MM.1S (cell line): Measurements from ENCODE around the gene ARHGAP32.

Experiments used
- EZH2 ChIP-seq: fragments of 300-600 bp; sonication (generic); optimal IDR thresholded peaks from 2 replicates; pipeline ENCODE3; 2017; ENCODE audit warnings: low read depth, mild to moderate bottlenecking, antibody characterized with exemption, low read length, mixed read lengths
- EZH2phosphoT487 ChIP-seq: fragments of 300-600 bp; sonication (generic); IDR thresholded peaks from 2 replicates; pipeline ENCODE4 v1.6.1; 2018; ENCODE audit warnings: antibody characterized with exemption, low read length
- TF ChIP-seq, protein P1 (sequence below): fragments of 300-600 bp; sonication (generic); IDR thresholded peaks from 2 replicates; pipeline ENCODE4 v1.5.1; 2016; ENCODE audit warnings: antibody characterized with exemption, low read length, mixed read lengths

DNA sequence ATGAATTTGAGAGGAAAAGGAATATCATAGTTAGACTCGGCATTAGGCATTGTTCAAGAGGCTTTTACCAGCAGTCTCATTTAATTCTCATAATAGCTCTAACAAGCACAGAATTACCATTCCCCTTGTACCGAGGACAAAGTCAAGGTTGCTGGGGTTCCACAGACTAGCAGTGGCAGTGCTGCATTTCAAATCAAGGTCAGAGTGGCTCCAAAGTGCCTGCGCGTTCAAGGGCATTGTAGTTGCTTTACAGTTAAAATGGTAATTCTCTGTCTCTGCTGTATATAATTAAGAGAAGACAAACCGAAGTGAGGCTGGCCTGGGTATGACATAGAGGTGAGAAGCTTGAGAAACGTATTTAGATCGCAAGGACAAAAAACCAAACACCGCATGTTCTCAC, 209.1 kb downstream of the ARHGAP32 start:
- TF ChIP-seq, protein P1, sequence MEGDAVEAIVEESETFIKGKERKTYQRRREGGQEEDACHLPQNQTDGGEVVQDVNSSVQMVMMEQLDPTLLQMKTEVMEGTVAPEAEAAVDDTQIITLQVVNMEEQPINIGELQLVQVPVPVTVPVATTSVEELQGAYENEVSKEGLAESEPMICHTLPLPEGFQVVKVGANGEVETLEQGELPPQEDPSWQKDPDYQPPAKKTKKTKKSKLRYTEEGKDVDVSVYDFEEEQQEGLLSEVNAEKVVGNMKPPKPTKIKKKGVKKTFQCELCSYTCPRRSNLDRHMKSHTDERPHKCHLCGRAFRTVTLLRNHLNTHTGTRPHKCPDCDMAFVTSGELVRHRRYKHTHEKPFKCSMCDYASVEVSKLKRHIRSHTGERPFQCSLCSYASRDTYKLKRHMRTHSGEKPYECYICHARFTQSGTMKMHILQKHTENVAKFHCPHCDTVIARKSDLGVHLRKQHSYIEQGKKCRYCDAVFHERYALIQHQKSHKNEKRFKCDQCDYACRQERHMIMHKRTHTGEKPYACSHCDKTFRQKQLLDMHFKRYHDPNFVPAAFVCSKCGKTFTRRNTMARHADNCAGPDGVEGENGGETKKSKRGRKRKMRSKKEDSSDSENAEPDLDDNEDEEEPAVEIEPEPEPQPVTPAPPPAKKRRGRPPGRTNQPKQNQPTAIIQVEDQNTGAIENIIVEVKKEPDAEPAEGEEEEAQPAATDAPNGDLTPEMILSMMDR: no peak
- TF ChIP-seq EZH2 (no peak), EZH2phosphoT487 (no peak)
